Erythroblast (primary cell): ENCODE data around the gene MOG.

ENCODE experiments used
- DNase-seq, 2 experiments: peaks; one replicate each; lab custom pipeline; 2025; lab: John Stamatoyannopoulos, UW
- GATA1 ChIP-seq: IDR thresholded peaks from 2 replicates; pipeline ENCODE4 v1.6.1; 2011; ENCODE audit warnings: low read depth, mild to moderate bottlenecking, control low read depth, low read length, moderate library complexity
- POLR2A ChIP-seq: IDR thresholded peaks from 2 replicates; pipeline ENCODE4 v1.6.1; 2011; ENCODE audit warnings: mild to moderate bottlenecking, low read length

Gene MOG

GRCh38 chr6:29709188-29709587 is 52.3 kb downstream of the MOG start:
- TF ChIP-seq POLR2A (no peak), GATA1 (no peak)
- no peak for DNase-seq

- TF ChIP-seq POLR2A: no peak
- TF ChIP-seq GATA1: no peak
- no peak for DNase-seq
Measured at GRCh38 chr6:29710281-29710941, 53.5 kb downstream of the MOG start.

GRCh38 chr6:29720863-29721262 is 64.0 kb downstream of the MOG start:
- TF ChIP-seq GATA1: no peak
- no peak for TF ChIP-seq POLR2A
- DNase-seq: no peak
